ENCODE results near the gene TTC9C. TPM values are rescaled to one million over a fixed set of nuclear protein-coding genes. Genes with fewer than 3 reads are reported as not detected.
"Not testable (repeated sequence)": the region's sequence is repeated elsewhere in the genome, so short reads cannot be mapped to it uniquely, and the experiment has no call there.

TTC9C gene
- total and polyA plus RNA-seq, 3 experiments from 2014 or later, result 22.2 to 37.2 (median 36.7) TPM

- no peak for DNase-seq
- Mint-ChIP-seq H3K4me3 (no peak within 1 kb of the TSS), H3K9me3 (no peaks in the 10 kb centered on the region)
Observed at GRCh38 chr11:62689421-62690183, 38.7 kb upstream of the TTC9C start, which contains the start of gene LRRN4CL. TSS of gene LRRN4CL (minus strand) at chr11:62689530. CDS start at chr11:62688508, 1,022 bp downstream.

GRCh38 chr11:62693624-62694023 lies 34.7 kb upstream of the TTC9C start:
- POLR2A ChIA-PET, result interaction anchor here (0.5 to 0.6 kb wide), 3 partner anchors 10 to 352 kb away, joined by 3 to 6 read pairs (median 3); no protein-coding TSS in a partner anchor
- H3K36me3 ChIP-seq (ENCODE audit: insufficient read depth, low read length); H3K4me1 ChIP-seq (ENCODE audit: insufficient read depth, low read length); H3K4me3 Mint-ChIP-seq; H3K27ac Mint-ChIP-seq; H3K27ac ChIP-seq (ENCODE audit: low read depth, low read length); H3K27me3 ChIP-seq (ENCODE audit: insufficient read depth, low read length, poor library complexity, severe bottlenecking); H3K9me3 Mint-ChIP-seq; H3K9me3 ChIP-seq (ENCODE audit: low read length); DNase-seq; H3K4me3 ChIP-seq (ENCODE audit: low read length); H3K4me1 Mint-ChIP-seq; H3K27me3 Mint-ChIP-seq: not testable (repeated sequence)
- CTCF ChIA-PET, result interaction anchor here (0.7 to 5.5 kb wide), 16 partner anchors 11 to 300 kb away, joined by 3 to 46 read pairs (median 4); partner anchors contain the start of genes B3GAT3, BSCL2, C11orf98 and CSKMT
- peaks cover under 1 to 37% (median 8%) of the 10 kb centered on the region in 3 donors for H3K36me3 Mint-ChIP-seq

More at GRCh38 chr11:62689421-62690183, 38.7 kb upstream of the TTC9C start, which contains the start of gene LRRN4CL:
- peaks cover 3 to 31% (median 6%) of the 10 kb centered on the region in 3 donors for H3K36me3 Mint-ChIP-seq
- ChIA-PET POLR2A (interaction anchor here (0.5 to 1.2 kb wide), 3 partner anchors 15 to 98 kb away, joined by 3 to 4 read pairs (median 3); no protein-coding TSS in a partner anchor), CTCF (interaction anchor here (1.1 to 2.3 kb wide), 6 partner anchors 9 to 265 kb away, joined by 3 to 8 read pairs (median 4); partner anchors contain the start of gene TUT1)
- H3K4me3 ChIP-seq (ENCODE audit: low read length), result no peak within 1 kb of the TSS
- peaks cover 3% of the 10 kb centered on the region for H3K4me1 ChIP-seq (ENCODE audit: insufficient read depth, low read length)
- H3K27ac ChIP-seq (ENCODE audit: low read depth, low read length), result no peak within 1 kb of the TSS
- H3K27ac Mint-ChIP-seq, result no peak within 1 kb of the TSS
- peaks cover 1 to 3% (median 2%) of the 10 kb centered on the region in 3 donors for H3K4me1 Mint-ChIP-seq
- no peaks in the 10 kb centered on the region for H3K36me3 ChIP-seq (ENCODE audit: insufficient read depth, low read length)
- H3K27me3 ChIP-seq (ENCODE audit: insufficient read depth, low read length, poor library complexity, severe bottlenecking), result no peaks in the 10 kb centered on the region
- peaks cover 6 to 9% of the 10 kb centered on the region in 2 donors for H3K27me3 Mint-ChIP-seq
- no peaks in the 10 kb centered on the region for H3K9me3 ChIP-seq (ENCODE audit: low read length)

GRCh38 chr11:62694455-62695167 lies 33.7 kb upstream of the TTC9C start:
- Mint-ChIP-seq H3K27me3 (peaks cover 0 to 2% of the 10 kb centered on the region in 2 donors), H3K4me1 (peaks cover 5 to 8% (median 6%) of the 10 kb centered on the region in 3 donors), H3K9me3 (no peaks in the 10 kb centered on the region), H3K4me3 (no peak overlapping the region), H3K27ac (peak overlapping the region in 5 of 8 donors; percentile 5 to 81 (median 48)), H3K36me3 (peaks cover 0 to 34% (median 8%) of the 10 kb centered on the region in 3 donors)
- H3K27me3 ChIP-seq (ENCODE audit: insufficient read depth, low read length, poor library complexity, severe bottlenecking), result no peaks in the 10 kb centered on the region
- peak; percentile 68 to 84 (median 72) for DNase-seq
- peaks cover 7% of the 10 kb centered on the region for H3K4me1 ChIP-seq (ENCODE audit: insufficient read depth, low read length)
- H3K36me3 ChIP-seq (ENCODE audit: insufficient read depth, low read length), result no peaks in the 10 kb centered on the region
- no peak overlapping the region for H3K4me3 ChIP-seq (ENCODE audit: low read length)
- H3K9me3 ChIP-seq (ENCODE audit: low read length), result no peaks in the 10 kb centered on the region
- CTCF ChIA-PET, result interaction anchor here (0.7 to 5.5 kb wide), 23 partner anchors 11 to 301 kb away, joined by 3 to 46 read pairs (median 4); partner anchors contain the start of genes B3GAT3, BSCL2, C11orf98 and CSKMT
- POLR2A ChIA-PET, result no interaction called here
- H3K27ac ChIP-seq (ENCODE audit: low read depth, low read length), result no peak overlapping the region

- DNase-seq, result no peak
- CTCF ChIA-PET, result interaction anchor here (1.3 to 3.0 kb wide), 3 partner anchors 23 to 277 kb away, joined by 4 to 11 read pairs (median 5); partner anchors contain the start of genes TUT1 and UBXN1
- Histone ChIP-seq H3K9me3 (ENCODE audit: low read length) (no peaks in the 10 kb centered on the region), H3K36me3 (ENCODE audit: insufficient read depth, low read length) (no peaks in the 10 kb centered on the region), H3K27me3 (ENCODE audit: insufficient read depth, low read length, poor library complexity, severe bottlenecking) (no peaks in the 10 kb centered on the region), H3K27ac (ENCODE audit: low read depth, low read length) (no peak overlapping the region), H3K4me1 (ENCODE audit: insufficient read depth, low read length) (peaks cover 18% of the 10 kb centered on the region), H3K4me3 (ENCODE audit: low read length) (no peak overlapping the region)
- H3K4me3 Mint-ChIP-seq, result no peak overlapping the region
- peak overlapping the region in 1 of 8 donors; percentile 1 for H3K27ac Mint-ChIP-seq
- peaks cover 3 to 16% (median 4%) of the 10 kb centered on the region in 3 donors for H3K36me3 Mint-ChIP-seq
- no peaks in the 10 kb centered on the region for H3K27me3 Mint-ChIP-seq
- H3K9me3 Mint-ChIP-seq, result no peaks in the 10 kb centered on the region
- POLR2A ChIA-PET, result interaction anchor here (0.5 to 1.0 kb wide), 2 partner anchors 49 to 84 kb away, joined by 5 read pairs; no protein-coding TSS in a partner anchor
- peaks cover 11 to 21% (median 20%) of the 10 kb centered on the region in 3 donors for H3K4me1 Mint-ChIP-seq
Observed at GRCh38 chr11:62702246-62702645, 26.0 kb upstream of the TTC9C start.

GRCh38 chr11:62703921-62704320 lies 24.4 kb upstream of the TTC9C start:
- ChIA-PET POLR2A (interaction anchor here (0.6 to 1.3 kb wide), 3 partner anchors 14 to 1262 kb away, joined by 3 to 8 read pairs (median 3); partner anchors contain the start of genes HNRNPUL2 and LRRN4CL), CTCF (interaction anchor here (0.7 to 5.3 kb wide), 3 partner anchors 9 to 51 kb away, joined by 3 to 33 read pairs (median 3); no protein-coding TSS in a partner anchor)
- Mint-ChIP-seq H3K27ac (peak overlapping the region in 2 of 8 donors; percentile 27 to 74), H3K4me3 (peak overlapping the region in 1 of 7 donors; percentile 52), H3K36me3 (peaks cover 3 to 15% (median 4%) of the 10 kb centered on the region in 3 donors), H3K4me1 (peaks cover 23 to 36% (median 31%) of the 10 kb centered on the region in 3 donors)
- not testable (repeated sequence) for H3K27me3 ChIP-seq (ENCODE audit: insufficient read depth, low read length, poor library complexity, severe bottlenecking); H3K27ac ChIP-seq (ENCODE audit: low read depth, low read length); H3K36me3 ChIP-seq (ENCODE audit: insufficient read depth, low read length); DNase-seq; H3K9me3 ChIP-seq (ENCODE audit: low read length); H3K27me3 Mint-ChIP-seq; H3K4me3 ChIP-seq (ENCODE audit: low read length); H3K9me3 Mint-ChIP-seq
- peaks cover 35% of the 10 kb centered on the region for H3K4me1 ChIP-seq (ENCODE audit: insufficient read depth, low read length)

GRCh38 chr11:62705413-62705812 lies 22.9 kb upstream of the TTC9C start:
- H3K4me1 ChIP-seq (ENCODE audit: insufficient read depth, low read length), result peaks cover 45% of the 10 kb centered on the region
- ChIA-PET CTCF (interaction anchor here (0.8 to 5.3 kb wide), 7 partner anchors 11 to 280 kb away, joined by 3 to 33 read pairs (median 3); partner anchors contain the start of genes C11orf98, CSKMT, LRRN4CL and ZBTB3), POLR2A (interaction anchor here (0.8 to 2.1 kb wide), 10 partner anchors 21 to 150 kb away, joined by 3 to 17 read pairs (median 4); partner anchors contain the start of genes HNRNPUL2, LBHD1, UQCC3 and ZBTB3)
- Mint-ChIP-seq H3K4me3 (peak overlapping the region; percentile 86 to 95 (median 89)), H3K36me3 (peaks cover 3 to 25% (median 4%) of the 10 kb centered on the region in 3 donors), H3K27ac (peak overlapping the region; percentile 92 to 99 (median 94)), H3K27me3 (no peaks in the 10 kb centered on the region), H3K9me3 (no peaks in the 10 kb centered on the region), H3K4me1 (peaks cover 36 to 49% (median 41%) of the 10 kb centered on the region in 3 donors)
- H3K4me3 ChIP-seq (ENCODE audit: low read length), result peak overlapping the region; percentile 88
- no peaks in the 10 kb centered on the region for H3K9me3 ChIP-seq (ENCODE audit: low read length)
- H3K27ac ChIP-seq (ENCODE audit: low read depth, low read length), result peak overlapping the region; percentile 95
- H3K36me3 ChIP-seq (ENCODE audit: insufficient read depth, low read length), result no peaks in the 10 kb centered on the region
- H3K27me3 ChIP-seq (ENCODE audit: insufficient read depth, low read length, poor library complexity, severe bottlenecking), result no peaks in the 10 kb centered on the region
- no peak for DNase-seq

All from CD8-positive, alpha-beta memory T cell (primary cell).